Keratinocyte (primary cell): ENCODE data around the gene MEGF11. TPM values are rescaled to one million over a fixed set of nuclear protein-coding genes. Genes with fewer than 3 reads are reported as not detected.

Experiments
- DNase-seq: peaks from one replicate; pipeline ENCODE4 v3.0.0-alpha.2; 2011; ENCODE audit warnings: low read depth, missing footprints, low spot score
- FAIRE-seq: peaks from 2 replicates; lab custom pipeline; 2011; peaks lifted over from hg19 to GRCh38; lab: Jason Lieb, UNC
- H2AFZ ChIP-seq: 2 replicates; pipeline ENCODE4 v1.6.0; 2012; ENCODE audit warnings: low read length, control low read depth, inconsistent platforms; ENCODE audit not compliant: control insufficient read depth
- H3K27ac ChIP-seq: 2 replicates; pipeline ENCODE4 v1.5.1; 2011; ENCODE audit warnings: low read length; ENCODE audit not compliant: control insufficient read depth, insufficient read depth
- H3K27me3 ChIP-seq: 3 replicates; pipeline ENCODE4 v1.6.0; 2011; ENCODE audit warnings: low read length; ENCODE audit not compliant: control insufficient read depth, insufficient read depth; ENCODE audit errors: extremely low read depth
- H3K36me3 ChIP-seq, 2 experiments: 2 replicates in 1 of 2; 3 replicates in 1 of 2; pipeline ENCODE4 v1.5.1; 2011; ENCODE audit warnings: low read length in 2 of 2, mild to moderate bottlenecking in 1 of 2; ENCODE audit not compliant: control insufficient read depth in 2 of 2, insufficient read depth in 2 of 2; ENCODE audit errors: extremely low read depth in 1 of 2
- H3K4me1 ChIP-seq: 3 replicates; pipeline ENCODE4 v1.5.1; 2011; ENCODE audit warnings: low read length; ENCODE audit not compliant: control insufficient read depth, insufficient read depth; ENCODE audit errors: extremely low read depth
- H3K4me2 ChIP-seq: 3 replicates; pipeline ENCODE4 v1.6.0; 2011; ENCODE audit warnings: low read depth, low read length; ENCODE audit not compliant: control insufficient read depth, insufficient read depth; ENCODE audit errors: extremely low read depth
- H3K4me3 ChIP-seq, 3 experiments: fragments of 200-600 bp in 1 of 3; sonication (generic) in 1 of 3; 2 replicates in 2 of 3; 3 replicates in 1 of 3; pipeline ENCODE4 v1.5.1; 2011 to 2016; ENCODE audit warnings: low read length in 3 of 3, mild to moderate bottlenecking in 3 of 3, control low read depth in 2 of 3, inconsistent platforms in 1 of 3, low read depth in 1 of 3, mixed read lengths in 1 of 3, mixed run types in 1 of 3, moderate library complexity in 1 of 3; ENCODE audit not compliant: control insufficient read depth in 2 of 3, insufficient read depth in 2 of 3; ENCODE audit errors: extremely low read depth in 1 of 3
- H3K79me2 ChIP-seq: 2 replicates; pipeline ENCODE4 v1.6.0; 2012; ENCODE audit warnings: low read length; ENCODE audit not compliant: control insufficient read depth, insufficient read depth
- H3K9ac ChIP-seq: 3 replicates; pipeline ENCODE4 v1.6.0; 2011; ENCODE audit warnings: low read length; ENCODE audit not compliant: control insufficient read depth, insufficient read depth; ENCODE audit errors: extremely low read depth
- H3K9me1 ChIP-seq: 3 replicates; pipeline ENCODE4 v1.6.0; 2011; ENCODE audit warnings: low read length; ENCODE audit not compliant: control insufficient read depth, insufficient read depth; ENCODE audit errors: extremely low read depth
- H3K9me3 ChIP-seq: 2 replicates; pipeline ENCODE4 v1.5.1; 2012; ENCODE audit warnings: low read depth, low read length; ENCODE audit not compliant: control insufficient read depth
- H4K20me1 ChIP-seq: 3 replicates; pipeline ENCODE4 v1.6.0; 2011; ENCODE audit warnings: low read length; ENCODE audit not compliant: control insufficient read depth, insufficient read depth; ENCODE audit errors: extremely low read depth
- EZH2 ChIP-seq: IDR thresholded peaks from one replicate; pipeline ENCODE4 v1.6.1; 2012; ENCODE audit warnings: inconsistent platforms, mild to moderate bottlenecking, low read length, moderate library complexity
- dilution Hi-C: fragments of 300-500 bp; cut with MboI; formaldehyde crosslinking; loops from one replicate; pipeline ENCODE4 v1.7.0; 2020; ENCODE audit warnings: low sequenced_read_pairs; ENCODE audit not compliant: extremely low pct_ligation_motif_present
- polyA plus RNA-seq, 5 experiments: library from polyadenylated mRNA; depleted of rRNA in 3 of 5; stranded (reverse) in 3 of 5; stranded (forward) in 1 of 5; unstranded in 1 of 5; fragments of >200 nt; gene quantifications; 1 replicate in 1 of 5; 2 replicates in 3 of 5; 3 replicates in 1 of 5; pipeline versions ENCODE4 v1.2.1 to v1.2.3, GENCODE V29; 2011 to 2012; ENCODE audit warnings: missing spikeins in 2 of 5, low read depth in 1 of 5, low replicate concordance in 1 of 5
- TF ChIP-seq, protein P1 (sequence below), 3 experiments: IDR thresholded peaks in 1 of 3; conservative IDR thresholded peaks in 1 of 3; optimal IDR thresholded peaks in 1 of 3; 2 replicates in 2 of 3; 3 replicates in 1 of 3; pipeline versions ENCODE3 to v1.5.1; 2011; ENCODE audit warnings: low read length in 3 of 3, mild to moderate bottlenecking in 3 of 3, moderate library complexity in 2 of 3, control low read depth in 1 of 3, inconsistent platforms in 1 of 3; ENCODE audit not compliant: insufficient read depth in 2 of 3; ENCODE audit errors: extremely low read depth in 1 of 3

MEGF11 gene
- polyA plus RNA-seq, 1 donor (not counting 4 experiments of a cell fraction or from before 2014, with no cell fraction given) = not detected

DNA sequence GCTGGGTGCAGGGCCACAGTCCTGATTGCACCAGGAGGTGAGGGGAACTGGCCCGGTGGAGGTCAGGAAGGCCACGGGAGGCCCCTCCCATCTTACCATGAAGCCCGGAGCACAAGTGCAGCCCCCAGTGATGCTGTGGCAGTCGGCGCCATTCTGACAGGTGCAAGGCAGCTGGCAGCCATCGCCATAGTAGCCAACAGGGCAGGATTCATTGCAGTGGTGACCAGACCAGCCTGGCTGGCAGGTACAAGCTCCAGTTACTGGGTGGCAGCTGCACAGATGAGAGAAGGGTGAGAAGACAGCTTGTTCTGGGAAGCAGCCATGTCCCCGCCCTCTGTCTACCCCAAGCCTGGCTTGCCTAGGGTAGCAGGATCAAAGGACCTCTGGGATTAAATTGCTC, 296.1 kb downstream of the MEGF11 start:
- no peak overlapping the region for H2AFZ ChIP-seq
- no peak overlapping the region for H3K4me2 ChIP-seq
- no peak overlapping the region for H3K27ac ChIP-seq
- no peaks in the 10 kb centered on the region for H3K9me3 ChIP-seq
- H3K9me1 ChIP-seq = no peaks in the 10 kb centered on the region
- no peak overlapping the region for H3K4me3 ChIP-seq
- peaks cover 10% of the 10 kb centered on the region for H3K4me1 ChIP-seq
- dilution Hi-C loops = no loop called here
- no peak for FAIRE-seq
- no peaks in the 10 kb centered on the region for H3K36me3 ChIP-seq
- H3K79me2 ChIP-seq = no peaks in the 10 kb centered on the region
- DNase-seq = no peak
- H4K20me1 ChIP-seq = no peaks in the 10 kb centered on the region
- peaks cover 20% of the 10 kb centered on the region for H3K27me3 ChIP-seq
- H3K9ac ChIP-seq = no peak overlapping the region
- no peak for TF ChIP-seq EZH2
- TF ChIP-seq, protein P1, sequence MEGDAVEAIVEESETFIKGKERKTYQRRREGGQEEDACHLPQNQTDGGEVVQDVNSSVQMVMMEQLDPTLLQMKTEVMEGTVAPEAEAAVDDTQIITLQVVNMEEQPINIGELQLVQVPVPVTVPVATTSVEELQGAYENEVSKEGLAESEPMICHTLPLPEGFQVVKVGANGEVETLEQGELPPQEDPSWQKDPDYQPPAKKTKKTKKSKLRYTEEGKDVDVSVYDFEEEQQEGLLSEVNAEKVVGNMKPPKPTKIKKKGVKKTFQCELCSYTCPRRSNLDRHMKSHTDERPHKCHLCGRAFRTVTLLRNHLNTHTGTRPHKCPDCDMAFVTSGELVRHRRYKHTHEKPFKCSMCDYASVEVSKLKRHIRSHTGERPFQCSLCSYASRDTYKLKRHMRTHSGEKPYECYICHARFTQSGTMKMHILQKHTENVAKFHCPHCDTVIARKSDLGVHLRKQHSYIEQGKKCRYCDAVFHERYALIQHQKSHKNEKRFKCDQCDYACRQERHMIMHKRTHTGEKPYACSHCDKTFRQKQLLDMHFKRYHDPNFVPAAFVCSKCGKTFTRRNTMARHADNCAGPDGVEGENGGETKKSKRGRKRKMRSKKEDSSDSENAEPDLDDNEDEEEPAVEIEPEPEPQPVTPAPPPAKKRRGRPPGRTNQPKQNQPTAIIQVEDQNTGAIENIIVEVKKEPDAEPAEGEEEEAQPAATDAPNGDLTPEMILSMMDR (optimal IDR thresholded peaks at IDR 0.05 in 1 of 3, IDR thresholded peaks at IDR 0.05 in 1 of 3, conservative IDR thresholded peaks at IDR 0.05 in 1 of 3; ENCODE audit: extremely low read depth in 1 of 3, insufficient read depth in 2 of 3, low read length in 3 of 3) = no peak

- Histone ChIP-seq H4K20me1 (no peaks in the 10 kb centered on the region), H3K9ac (no peak overlapping the region), H3K79me2 (no peaks in the 10 kb centered on the region), H2AFZ (no peak overlapping the region), H3K4me2 (no peak overlapping the region), H3K9me1 (no peaks in the 10 kb centered on the region), H3K4me3 (no peak overlapping the region), H3K9me3 (no peaks in the 10 kb centered on the region), H3K4me1 (peaks cover 5% of the 10 kb centered on the region), H3K27me3 (peaks cover 20% of the 10 kb centered on the region), H3K27ac (no peak overlapping the region), H3K36me3 (no peaks in the 10 kb centered on the region)
- no peak for TF ChIP-seq EZH2
- TF ChIP-seq, protein P1 (optimal IDR thresholded peaks at IDR 0.05 in 1 of 3, IDR thresholded peaks at IDR 0.05 in 1 of 3, conservative IDR thresholded peaks at IDR 0.05 in 1 of 3; ENCODE audit: extremely low read depth in 1 of 3, insufficient read depth in 2 of 3, low read length in 3 of 3) = no peak
- FAIRE-seq (no peak), DNase-seq (no peak)
- dilution Hi-C loops = no loop called here
Observed at GRCh38 chr15:65956899-65957298, 296.7 kb downstream of the MEGF11 start.
